HCT116 (cell line): Measurements from ENCODE around the gene FBXW10.
"Not testable (repeated sequence)": the region's sequence is repeated elsewhere in the genome, so short reads cannot be mapped to it uniquely, and the experiment has no call there.

ENCODE experiments used
- CTCF ChIP-seq, 3 experiments: fragments of 200-600 bp in 1 of 3; sonication (generic) in 1 of 3; IDR thresholded peaks in 2 of 3; conservative IDR thresholded peaks in 1 of 3; 2 replicates each; pipeline ENCODE4 v1.5.1; 2012 to 2017; ENCODE audit warnings: low read depth in 2 of 3, low read length in 2 of 3, antibody characterized with exemption in 1 of 3, borderline replicate concordance in 1 of 3, control low read depth in 1 of 3, mild to moderate bottlenecking in 1 of 3, mixed read lengths in 1 of 3, mixed run types in 1 of 3, moderate library complexity in 1 of 3; ENCODE audit not compliant: insufficient read depth in 1 of 3
- EZH2 ChIP-seq: fragments of 200-600 bp; sonication (generic); IDR thresholded peaks from 2 replicates; pipeline ENCODE4 v1.6.1; 2017; ENCODE audit warnings: antibody characterized with exemption, mixed run types
- EZH2phosphoT487 ChIP-seq: fragments of 200-600 bp; IDR thresholded peaks from 2 replicates; pipeline ENCODE4 v1.6.1; 2018; ENCODE audit warnings: antibody characterized with exemption, borderline replicate concordance
- POLR2A ChIP-seq: IDR thresholded peaks from 2 replicates; pipeline ENCODE4 v1.7.0; 2011; ENCODE audit warnings: borderline replicate concordance; ENCODE audit not compliant: insufficient read depth, insufficient read length; ENCODE audit errors: extremely low read depth
- REST ChIP-seq: IDR thresholded peaks from 2 replicates; pipeline ENCODE4 v1.6.1; 2012; ENCODE audit warnings: low read depth
- SP1 ChIP-seq: IDR thresholded peaks from 2 replicates; pipeline ENCODE4 v1.6.1; 2012; ENCODE audit warnings: low read depth

GRCh38 chr17:18721775-18722547 lies 21.9 kb upstream of the FBXW10 start:
- not testable (repeated sequence) for TF ChIP-seq REST; EZH2; EZH2phosphoT487; CTCF (IDR thresholded peaks at IDR 0.05 in 2 of 3, conservative IDR thresholded peaks at IDR 0.05 in 1 of 3; ENCODE audit: borderline replicate concordance in 1 of 3, insufficient read depth in 1 of 3, low read depth in 2 of 3, low read length in 2 of 3); POLR2A; SP1
